K562 (cell line): Measurements from ENCODE around the gene SLC2A8. TPM values are rescaled to one million over a fixed set of nuclear protein-coding genes. Genes with fewer than 3 reads are reported as not detected.

Experiments
- ATAC-seq: fragments of 200-7000 bp; cut with Tn5 transposase; 3 replicates; pipeline ENCODE4 v1.9.1; 2020; ENCODE audit warnings: moderate library complexity
- BruUV-seq: library from RNA; stranded (reverse); fragments of 400-500 nt; replicated peaks from 2 replicates; lab custom pipeline; 2021; lab: Mats Ljungman, UMichigan
- CTCF ChIA-PET: fragments of 300-600 bp; formaldehyde crosslinking; extraction: SDS; loops from one replicate; lab custom pipeline; 2021; ENCODE audit warnings: low intra/inter-chr PET ratio; lab: Yijun Ruan, JAX
- POLR2A ChIA-PET: fragments of 300-600, 350-650 bp; sonication (Branson Sonifier 250); formaldehyde crosslinking; extraction: SDS; loops from one replicate; lab custom pipeline; 2021; ENCODE audit warnings: antibody characterized with exemption, inconsistent platforms; lab: Yijun Ruan, JAX
- DNase-seq, 4 experiments: peaks; one replicate each; pipeline versions ENCODE4 v3.0.0 to v3.0.0-alpha.2; 2011 to 2018; ENCODE audit warnings: low spot score in 3 of 4, mixed read lengths in 3 of 4; ENCODE audit errors: extremely low read depth in 1 of 4
- FAIRE-seq: peaks from 2 replicates; lab custom pipeline; 2011; peaks lifted over from hg19 to GRCh38; lab: Jason Lieb, UNC
- H2AFZ ChIP-seq: 2 replicates; pipeline ENCODE4 v1.6.0; 2011; ENCODE audit warnings: low read depth, low read length, control low read depth, inconsistent platforms
- H3K27ac ChIP-seq: fragments of 200-600 bp; 3 replicates; pipeline ENCODE4 v1.8.0; 2011; ENCODE audit warnings: low read depth, mild to moderate bottlenecking, control low read depth, inconsistent platforms, low read length, moderate library complexity, mixed read lengths; ENCODE audit errors: extremely low read depth
- H3K27me3 ChIP-seq, 2 experiments: fragments of 300-600 bp in 1 of 2; 2 replicates in 1 of 2; 3 replicates in 1 of 2; pipeline versions ENCODE4 v1.6.0 to v1.8.0; 2011; ENCODE audit warnings: inconsistent platforms in 2 of 2, low read length in 2 of 2, mild to moderate bottlenecking in 1 of 2, mixed read lengths in 1 of 2, moderate library complexity in 1 of 2; ENCODE audit not compliant: control insufficient read depth in 2 of 2, insufficient read depth in 2 of 2
- H3K36me3 ChIP-seq: fragments of 300-600 bp; 3 replicates; pipeline ENCODE4 v1.8.0; 2011; ENCODE audit warnings: mild to moderate bottlenecking, low read length, inconsistent platforms; ENCODE audit not compliant: control insufficient read depth, insufficient read depth
- H3K4me1 ChIP-seq, 2 experiments: fragments of 200-600 bp in 1 of 2; replicated peaks in 1 of 2; 2 replicates in 1 of 2; 3 replicates in 1 of 2; pipeline versions ENCODE4 v1.5.1 to v1.8.0; 2011; ENCODE audit warnings: inconsistent platforms in 2 of 2, low read length in 2 of 2, mild to moderate bottlenecking in 1 of 2, mixed read lengths in 1 of 2, moderate library complexity in 1 of 2; ENCODE audit not compliant: control insufficient read depth in 2 of 2, insufficient read depth in 2 of 2
- H3K4me2 ChIP-seq: 2 replicates; pipeline ENCODE4 v1.6.1; 2011; ENCODE audit warnings: low read length, control low read depth, inconsistent platforms, mixed read lengths; ENCODE audit not compliant: insufficient read depth
- H3K4me3 ChIP-seq: fragments of 200-600 bp; sonication (generic), shearing (Covaris generic); 2 replicates; pipeline ENCODE4 v1.5.1; 2016; ENCODE audit warnings: control low read depth, inconsistent platforms
- H3K79me2 ChIP-seq: fragments of 200-600 bp; 3 replicates; pipeline ENCODE4 v1.8.0; 2011; ENCODE audit warnings: low read length, inconsistent platforms; ENCODE audit not compliant: control insufficient read depth, insufficient read depth
- H3K9ac ChIP-seq, 2 experiments: 2 replicates each; pipeline versions ENCODE4 v1.6.0 to v1.6.1; 2011; ENCODE audit warnings: low read depth in 2 of 2, low read length in 2 of 2, control low read depth in 1 of 2, inconsistent platforms in 1 of 2, mild to moderate bottlenecking in 1 of 2, mixed read lengths in 1 of 2; ENCODE audit not compliant: insufficient read depth in 1 of 2
- H3K9me1 ChIP-seq: one replicate; pipeline ENCODE4 v1.6.0; 2011; ENCODE audit warnings: inconsistent platforms, mild to moderate bottlenecking, low read length, moderate library complexity; ENCODE audit not compliant: control insufficient read depth, insufficient read depth
- H3K9me3 ChIP-seq: replicated peaks from 2 replicates; pipeline ENCODE4 v1.5.1; 2011; ENCODE audit warnings: low read depth, low read length, inconsistent platforms; ENCODE audit not compliant: control insufficient read depth, insufficient read depth
- H4K20me1 ChIP-seq: replicated peaks from 2 replicates; pipeline ENCODE4 v1.6.1; 2011; ENCODE audit warnings: low read length, inconsistent platforms, mixed read lengths; ENCODE audit not compliant: control insufficient read depth, insufficient read depth
- BCOR ChIP-seq: fragments of 450-650 bp; IDR thresholded peaks from 2 replicates; pipeline ENCODE4 v1.6.1; 2016
- ZBTB43 ChIP-seq: sonication (generic); formaldehyde crosslinking; IDR thresholded peaks from 2 replicates; pipeline ENCODE4 v1.8.0; 2023; ENCODE audit warnings: mild to moderate bottlenecking, missing genetic modification reagents
- ZNF263 ChIP-seq: sonication (generic); formaldehyde crosslinking; IDR thresholded peaks from 2 replicates; pipeline ENCODE4 v1.8.0; 2022; ENCODE audit warnings: mild to moderate bottlenecking, missing genetic modification reagents, borderline replicate concordance
- ZNF764 ChIP-seq: fragments of 250-450 bp; sonication (Bioruptor Pico); IDR thresholded peaks from 2 replicates; pipeline ENCODE4 v1.4.0; 2020; ENCODE audit warnings: low read depth, mild to moderate bottlenecking, moderate library complexity
- WGBS: fragments of 100-300 bp; shearing (Covaris generic); methylation state at CpG from one replicate; pipeline ENCODE4 v1.1.6; 2016; ENCODE audit warnings: low coverage, mixed read lengths; ENCODE audit not compliant: insufficient coverage; ENCODE audit errors: missing lambda C conversion rate; 5-methylcytosine and 5-hydroxymethylcytosine counted together
- in situ Hi-C: fragments of 300-500 bp; cut with MboI; formaldehyde crosslinking; loops from 4 replicates; pipeline ENCODE4 v1.15.0; 2018; ENCODE audit warnings: inconsistent platforms, mixed read lengths
- intact Hi-C: fragments of 100-400 bp; cut with micrococcal nuclease; formaldehyde crosslinking; loops from 2 replicates; pipeline ENCODE4 v1.14.2; 2022
- polyA plus RNA-seq, 8 experiments: library from polyadenylated mRNA; depleted of rRNA in 4 of 8; stranded (reverse) in 5 of 8; unstranded in 3 of 8; fragments of >200 nt; fragmentation: Nextera tagmentation in 2 of 8; fragmentation: Illumina TruSeq in 1 of 8; extraction: Ambion mirVana in 2 of 8; extraction: Trizol in 1 of 8; gene quantifications; 2 replicates each; pipeline versions ENCODE4 v1.2.1 to v1.2.3, GENCODE V29; 2011 to 2014; ENCODE audit warnings: inconsistent platforms in 1 of 8, missing spikeins in 1 of 8
- total RNA-seq, 7 experiments: library from RNA; depleted of rRNA in 6 of 7; stranded (reverse); fragments of >200 nt in 6 of 7; fragmentation: Illumina TruSeq in 2 of 7; extraction: Trizol in 2 of 7; gene quantifications; 2 replicates each; pipeline versions ENCODE4 v1.2.1 to v1.2.3, GENCODE V29; 2011 to 2021; ENCODE audit warnings: low replicate concordance in 1 of 7

The SLC2A8 gene
- total and polyA plus RNA-seq, 9 of the 15 experiments (the other 6 are each of a cell fraction or from before 2014, with no cell fraction given) = 0.13 to 12.9 (median 5.2) TPM

GRCh38 chr9:127384016-127384730 is 12.8 kb upstream of the SLC2A8 start:
- BruUV-seq = no TSS peak
- H3K9me1 ChIP-seq = no peaks in the 10 kb centered on the region
- TF ChIP-seq ZBTB43 (CRISPR knock-in tag) = no peak
- peak; percentile 88 for TF ChIP-seq ZNF263 (CRISPR knock-in tag)
- TF ChIP-seq ZNF764 (CRISPR knock-in tag) = no peak
- TF ChIP-seq BCOR = no peak
- TF ChIP-seq, all 486 proteins: peak for 1
- Histone ChIP-seq H3K4me1 (no peaks in the 10 kb centered on the region), H3K4me2 (no peak overlapping the region), H3K4me3 (no peak overlapping the region), H3K36me3 (no peaks in the 10 kb centered on the region), H2AFZ (no peak overlapping the region), H3K27ac (no peak overlapping the region), H4K20me1 (peaks cover 4% of the 10 kb centered on the region; the same call in 1 of the 2 replicates), H3K9me3 (no peaks in the 10 kb centered on the region), H3K27me3 (peaks cover 29 to 37% of the 10 kb centered on the region in 2 experiments; a peak in 4 of 5 replicates), H3K9ac (no peak overlapping the region), H3K79me2 (no peaks in the 10 kb centered on the region)
- 8% methylated on average over 9 of the region's 11 CpGs for WGBS
- peak in 1 of 4 experiments; percentile 5 for DNase-seq
- CTCF ChIA-PET = no interaction called here
- no peak for ATAC-seq
- intact Hi-C loops = no loop called here
- in situ Hi-C loops = no loop called here
- POLR2A ChIA-PET = no interaction called here
- FAIRE-seq = no peak
